H1 (cell line): ENCODE measurements around the gene CXCL17. TPM values are rescaled to one million over a fixed set of nuclear protein-coding genes. Genes with fewer than 3 reads are reported as not detected.

Source experiments
- CTCF ChIA-PET: fragments of 300-600 bp; sonication (Branson Sonifier 250); formaldehyde crosslinking; loops from one replicate; lab custom pipeline; 2021; ENCODE audit not compliant: partially characterized antibody; lab: Charles Lee
- POLR2A ChIA-PET: fragments of 300-600 bp; sonication (Branson Sonifier 250); formaldehyde crosslinking; loops from one replicate; lab custom pipeline; 2021; ENCODE audit warnings: inconsistent platforms; ENCODE audit not compliant: partially characterized antibody; lab: Charles Lee
- DNase-seq, 2 experiments: peaks; one replicate each; pipeline versions ENCODE4 v3.0.0 to v3.0.0-alpha.2; 2010 to 2022; ENCODE audit warnings: low spot score in 2 of 2, low read depth in 1 of 2, mixed read lengths in 1 of 2
- FAIRE-seq: peaks from 2 replicates; lab custom pipeline; 2011; peaks lifted over from hg19 to GRCh38; lab: Jason Lieb, UNC
- H2AFZ ChIP-seq: 2 replicates; pipeline ENCODE4 v1.8.1; 2012; ENCODE audit warnings: low read length, inconsistent platforms
- H2AK5ac ChIP-seq: 2 replicates; pipeline ENCODE4 v1.6.1; 2013; ENCODE audit warnings: low read depth, low read length
- H2BK120ac ChIP-seq: replicated peaks from 2 replicates; pipeline ENCODE3; 2013; ENCODE audit warnings: low read depth, low read length, inconsistent platforms
- H2BK12ac ChIP-seq: 2 replicates; pipeline ENCODE4 v1.6.1; 2013; ENCODE audit warnings: low read depth, low read length
- H2BK15ac ChIP-seq: 2 replicates; pipeline ENCODE4 v1.6.1; 2013; ENCODE audit warnings: low read length
- H2BK20ac ChIP-seq: 2 replicates; pipeline ENCODE4 v1.6.1; 2013; ENCODE audit warnings: low read length
- H2BK5ac ChIP-seq: 2 replicates; pipeline ENCODE4 v1.6.1; 2013; ENCODE audit warnings: low read depth, low read length
- H3K14ac ChIP-seq: 2 replicates; pipeline ENCODE4 v1.6.1; 2013; ENCODE audit warnings: inconsistent platforms; ENCODE audit not compliant: insufficient read length
- H3K18ac ChIP-seq: 2 replicates; pipeline ENCODE4 v1.6.1; 2013; ENCODE audit warnings: low read length; ENCODE audit errors: extremely low read depth
- H3K23ac ChIP-seq: 2 replicates; pipeline ENCODE4 v1.6.1; 2013; ENCODE audit warnings: inconsistent platforms; ENCODE audit not compliant: insufficient read length
- H3K23me2 ChIP-seq: 2 replicates; pipeline ENCODE4 v1.6.1; 2013; ENCODE audit warnings: low read depth, low read length
- H3K27ac ChIP-seq: 2 replicates; pipeline ENCODE4 v1.6.1; 2011; ENCODE audit warnings: low read depth, low read length, inconsistent platforms
- H3K27me3 ChIP-seq, 4 experiments: replicated peaks in 1 of 4; 1 replicate in 1 of 4; 2 replicates in 3 of 4; pipeline versions ENCODE4 v1.6.1 to v1.8.1; 2011 to 2013; ENCODE audit warnings: low read length in 3 of 4, mild to moderate bottlenecking in 3 of 4, inconsistent platforms in 2 of 4, mixed read lengths in 2 of 4, moderate library complexity in 1 of 4; ENCODE audit not compliant: control insufficient read depth in 3 of 4, insufficient read depth in 3 of 4; ENCODE audit errors: extremely low read depth in 1 of 4
- H3K36me3 ChIP-seq, 4 experiments: 2 replicates each; pipeline versions ENCODE4 v1.6.1 to v1.8.1; 2011 to 2013; ENCODE audit warnings: mild to moderate bottlenecking in 4 of 4, low read length in 3 of 4, moderate library complexity in 2 of 4, control low read depth in 1 of 4, inconsistent platforms in 1 of 4; ENCODE audit not compliant: insufficient read depth in 4 of 4, control insufficient read depth in 2 of 4
- H3K4ac ChIP-seq: replicated peaks from 2 replicates; pipeline ENCODE3; 2013; ENCODE audit warnings: low read length, low read depth, mixed read lengths, inconsistent platforms; ENCODE audit not compliant: insufficient read length
- H3K4me1 ChIP-seq, 4 experiments: replicated peaks in 1 of 4; 1 replicate in 1 of 4; 2 replicates in 3 of 4; pipeline versions ENCODE4 v1.6.1 to v1.8.1; 2011 to 2013; ENCODE audit warnings: low read length in 3 of 4, inconsistent platforms in 2 of 4, mixed read lengths in 1 of 4; ENCODE audit not compliant: insufficient read depth in 4 of 4, control insufficient read depth in 3 of 4
- H3K4me2 ChIP-seq, 2 experiments: 2 replicates each; pipeline versions ENCODE4 v1.6.1 to v1.8.1; 2011 to 2013; ENCODE audit warnings: low read depth in 2 of 2, low read length in 2 of 2, control low read depth in 1 of 2, inconsistent platforms in 1 of 2, mild to moderate bottlenecking in 1 of 2; ENCODE audit not compliant: insufficient read depth in 1 of 2
- H3K4me3 ChIP-seq, 4 experiments: fragments of 200-600, 300-600 bp in 1 of 4; sonication (generic), shearing (Covaris generic), sonication (Bioruptor Twin) in 1 of 4; 2 replicates each; pipeline versions ENCODE4 v1.5.1 to v1.8.1; 2011 to 2016; ENCODE audit warnings: low read length in 4 of 4, low read depth in 3 of 4, control low read depth in 2 of 4, inconsistent platforms in 2 of 4, mild to moderate bottlenecking in 2 of 4, mixed read lengths in 1 of 4, moderate library complexity in 1 of 4; ENCODE audit not compliant: insufficient read depth in 2 of 4; ENCODE audit errors: extremely low read depth in 1 of 4
- H3K56ac ChIP-seq: replicated peaks from 2 replicates; pipeline ENCODE3; 2013; ENCODE audit warnings: low read depth, mild to moderate bottlenecking, mixed read lengths, low read length, inconsistent platforms; ENCODE audit not compliant: insufficient read length
- H3K79me1 ChIP-seq: 2 replicates; pipeline ENCODE4 v1.6.1; 2013; ENCODE audit warnings: low read depth, low read length, control low read depth
- H3K79me2 ChIP-seq, 2 experiments: 2 replicates each; pipeline versions ENCODE4 v1.6.1 to v1.8.1; 2012 to 2013; ENCODE audit warnings: low read length in 2 of 2, mild to moderate bottlenecking in 2 of 2, inconsistent platforms in 1 of 2; ENCODE audit not compliant: insufficient read depth in 2 of 2, control insufficient read depth in 1 of 2
- H3K9ac ChIP-seq, 4 experiments: replicated peaks in 1 of 4; 1 replicate in 1 of 4; 2 replicates in 3 of 4; pipeline versions ENCODE4 v1.6.1 to v1.8.1; 2011 to 2013; ENCODE audit warnings: low read depth in 3 of 4, low read length in 3 of 4, control low read depth in 2 of 4, mild to moderate bottlenecking in 2 of 4, moderate library complexity in 2 of 4, inconsistent platforms in 1 of 4; ENCODE audit errors: extremely low read depth in 1 of 4
- H3K9me3 ChIP-seq, 2 experiments: 2 replicates each; pipeline versions ENCODE4 v1.6.1 to v1.8.1; 2012 to 2013; ENCODE audit warnings: mild to moderate bottlenecking in 2 of 2, moderate library complexity in 2 of 2, control low read depth in 1 of 2, inconsistent platforms in 1 of 2, low read depth in 1 of 2, low read length in 1 of 2, mixed read lengths in 1 of 2; ENCODE audit not compliant: insufficient read depth in 2 of 2
- H4K20me1 ChIP-seq, 2 experiments: replicated peaks in 1 of 2; 2 replicates each; pipeline versions ENCODE3 to v1.8.1; 2011 to 2013; ENCODE audit warnings: inconsistent platforms in 2 of 2, low read length in 2 of 2, mild to moderate bottlenecking in 1 of 2; ENCODE audit not compliant: insufficient read depth in 2 of 2, control insufficient read depth in 1 of 2
- H4K5ac ChIP-seq: 2 replicates; pipeline ENCODE4 v1.6.1; 2013; ENCODE audit warnings: low read length, low read depth, mixed read lengths, inconsistent platforms; ENCODE audit not compliant: insufficient read length
- H4K8ac ChIP-seq: 2 replicates; pipeline ENCODE4 v1.8.0; 2013; ENCODE audit warnings: mild to moderate bottlenecking, moderate library complexity, low read length, inconsistent platforms; ENCODE audit not compliant: insufficient read depth; ENCODE audit errors: extremely low read depth
- H4K91ac ChIP-seq: replicated peaks from 2 replicates; pipeline ENCODE3; 2013; ENCODE audit warnings: low read length, mixed read lengths, inconsistent platforms; ENCODE audit not compliant: insufficient read length
- CEBPB ChIP-seq: IDR thresholded peaks from 2 replicates; pipeline ENCODE4 v1.6.1; 2012; ENCODE audit warnings: low read depth, low read length
- CHD1 ChIP-seq: IDR thresholded peaks from 2 replicates; pipeline ENCODE4 v1.6.1; 2012; ENCODE audit warnings: low read depth, low read length, improper control_type of control experiment
- CHD2 ChIP-seq: IDR thresholded peaks from 2 replicates; pipeline ENCODE4 v1.6.1; 2012; ENCODE audit warnings: low read length, improper control_type of control experiment
- EP300 ChIP-seq, 2 experiments: IDR thresholded peaks; 1 replicate in 1 of 2; 2 replicates in 1 of 2; pipeline ENCODE4 v1.6.1; 2011 to 2012; ENCODE audit warnings: low read depth in 2 of 2, low read length in 2 of 2, mild to moderate bottlenecking in 2 of 2, borderline replicate concordance in 1 of 2, inconsistent platforms in 1 of 2, moderate library complexity in 1 of 2
- GTF2F1 ChIP-seq: IDR thresholded peaks from 2 replicates; pipeline ENCODE4 v1.6.1; 2012; ENCODE audit warnings: low read depth, low read length, improper control_type of control experiment, borderline replicate concordance
- KDM4A ChIP-seq: IDR thresholded peaks from one replicate; pipeline ENCODE4 v1.7.1; 2012; ENCODE audit warnings: low read depth, mild to moderate bottlenecking, moderate library complexity, low read length, inconsistent platforms; ENCODE audit not compliant: severe bottlenecking
- MAFK ChIP-seq: IDR thresholded peaks from 2 replicates; pipeline ENCODE4 v1.6.1; 2012; ENCODE audit warnings: low read depth, mild to moderate bottlenecking, improper control_type of control experiment, low read length
- RBBP5 ChIP-seq: IDR thresholded peaks from 2 replicates; pipeline ENCODE4 v1.7.1; 2012; ENCODE audit warnings: low read depth, mild to moderate bottlenecking, inconsistent platforms, low read length, moderate library complexity, borderline replicate concordance
- RFX5 ChIP-seq: IDR thresholded peaks from 2 replicates; pipeline ENCODE4 v1.6.1; 2011; ENCODE audit warnings: low read depth, low read length, improper control_type of control experiment, borderline replicate concordance
- RXRA ChIP-seq: IDR thresholded peaks from 2 replicates; pipeline ENCODE4 v1.6.1; 2011; ENCODE audit warnings: low read depth, mild to moderate bottlenecking, low read length, moderate library complexity; ENCODE audit not compliant: insufficient read depth
- USF2 ChIP-seq: IDR thresholded peaks from 2 replicates; pipeline ENCODE4 v1.6.1; 2011; ENCODE audit warnings: low read length, improper control_type of control experiment
- YY1 ChIP-seq: IDR thresholded peaks from 2 replicates; pipeline ENCODE4 v1.6.1; 2011; ENCODE audit warnings: low read depth, mild to moderate bottlenecking, low read length
- WGBS, 2 experiments: shearing (Covaris generic) in 1 of 2; methylation state at CpG; one replicate each; pipeline versions ENCODE4 v1.1.6 to v1.1.7; 2013 to 2015; ENCODE audit warnings: low lambda C conversion rate in 2 of 2, mixed read lengths in 2 of 2, inconsistent platforms in 1 of 2, low coverage in 1 of 2, missing lambda C conversion rate in 1 of 2; ENCODE audit not compliant: insufficient replicate concordance in 2 of 2, insufficient coverage in 1 of 2, insufficient read length in 1 of 2; ENCODE audit errors: extremely low coverage in 1 of 2, missing lambda C conversion rate in 1 of 2; 5-methylcytosine and 5-hydroxymethylcytosine counted together
- polyA plus RNA-seq, 7 experiments: library from polyadenylated mRNA; depleted of rRNA in 3 of 7; stranded (reverse) in 5 of 7; unstranded in 2 of 7; fragments of >200 nt in 5 of 7; fragments of 200-250 nt in 2 of 7; gene quantifications; 1 replicate in 5 of 7; 2 replicates in 1 of 7; 4 replicates in 1 of 7; pipeline versions ENCODE4 v1.2.1 to v1.2.3, GENCODE V29; 2011 to 2013; ENCODE audit warnings: missing spikeins in 2 of 7, mixed read lengths in 2 of 7
- total RNA-seq: library from RNA; stranded (reverse); fragmentation: NEBNext Ultra II Directional; extraction: Animal tissue kit (Norgen Biotek cat#: 25700); gene quantifications from 2 replicates; pipeline ENCODE4 v1.2.1, GENCODE V29; 2021

Gene CXCL17
- total and polyA plus RNA-seq, 2 of the 8 experiments (the other 6 are each of a cell fraction or from before 2014, with no cell fraction given), result not detected

GRCh38 chr19:42419309-42419708, 23.4 kb downstream of the CXCL17 start:
- Histone ChIP-seq H3K4me2 (no peak overlapping the region), H3K4ac (no peak overlapping the region), H3K79me2 (no peaks in the 10 kb centered on the region), H3K23ac (no peak overlapping the region), H3K36me3 (no peaks in the 10 kb centered on the region), H3K23me2 (peaks cover 7% of the 10 kb centered on the region; the same call in 1 of the 2 replicates), H2BK120ac (no peak overlapping the region), H3K18ac (no peak overlapping the region), H2BK5ac (no peak overlapping the region), H3K14ac (no peak overlapping the region), H3K9ac (no peak overlapping the region), H3K27ac (no peak overlapping the region), H4K20me1 (peaks cover 7 to 20% of the 10 kb centered on the region in 2 experiments), H2BK20ac (no peak overlapping the region), H2AK5ac (no peak overlapping the region), H3K4me1 (peaks cover 0 to 9% (median 3%) of the 10 kb centered on the region in 4 experiments; a peak in 5 of 7 replicates), H3K4me3 (no peak overlapping the region), H4K5ac (no peak overlapping the region), H2BK15ac (no peak overlapping the region), H2BK12ac (no peak overlapping the region), H3K27me3 (peaks cover 5 to 26% (median 21%) of the 10 kb centered on the region in 4 experiments), H3K9me3 (peaks cover 2% of the 10 kb centered on the region in 2 experiments), H2AFZ (no peak overlapping the region), H4K91ac (no peak overlapping the region), H3K79me1 (no peaks in the 10 kb centered on the region), H3K56ac (no peak overlapping the region), H4K8ac (no peak overlapping the region; the same call in 1 of the 2 replicates)
- DNase-seq (no peak), FAIRE-seq (no peak)
- 89% methylated on average over 5 of the region's 6 CpGs; no CpG with 5 or more reads in 1 of the 2 experiments for WGBS, 2 experiments
- ChIA-PET POLR2A (interaction anchor here (1.7 kb wide), 1 partner anchor 23 kb away, joined by 5 read pairs; no protein-coding TSS in a partner anchor), CTCF (interaction anchor here (0.6 to 10.3 kb wide), 12 partner anchors 9 to 230 kb away, joined by 3 to 101 read pairs (median 4); no protein-coding TSS in a partner anchor)
- TF ChIP-seq EP300 (IDR thresholded peaks at IDR 0.05; ENCODE audit: borderline replicate concordance in 1 of 2, low read depth in 2 of 2, low read length in 2 of 2) (no peak), CHD1 (no peak), GTF2F1 (no peak), USF2 (no peak), KDM4A (no peak), MAFK (no peak), RBBP5 (no peak), RXRA (no peak), YY1 (no peak), RFX5 (no peak), CHD2 (no peak), CEBPB (no peak)
